Fibroblast of the aortic adventitia (primary cell): Measurements from ENCODE around the gene KIAA1755. TPM values are rescaled to one million over a fixed set of nuclear protein-coding genes. Genes with fewer than 3 reads are reported as not detected.

Source experiments
- DNase-seq: peaks from one replicate; pipeline ENCODE4 v3.0.0-alpha.2; 2010; ENCODE audit warnings: low read depth
- H3K4me3 ChIP-seq: 2 replicates; pipeline ENCODE4 v1.5.1; 2011; ENCODE audit warnings: low read depth, mild to moderate bottlenecking, control low read depth, low read length, moderate library complexity
- total RNA-seq: library from RNA; depleted of rRNA; stranded (reverse); fragments of >200 nt; gene quantifications from 2 replicates; pipeline ENCODE4 v1.2.3, GENCODE V29; 2012; ENCODE audit warnings: low replicate concordance
- TF ChIP-seq, protein P1 (sequence below): IDR thresholded peaks from 2 replicates; pipeline ENCODE4 v1.5.1; 2011; ENCODE audit warnings: mild to moderate bottlenecking, low read length, control low read depth, inconsistent platforms; ENCODE audit not compliant: insufficient read depth

KIAA1755 gene
- 4.9 and 10.8 TPM in 2 replicates for total RNA-seq

DNA sequence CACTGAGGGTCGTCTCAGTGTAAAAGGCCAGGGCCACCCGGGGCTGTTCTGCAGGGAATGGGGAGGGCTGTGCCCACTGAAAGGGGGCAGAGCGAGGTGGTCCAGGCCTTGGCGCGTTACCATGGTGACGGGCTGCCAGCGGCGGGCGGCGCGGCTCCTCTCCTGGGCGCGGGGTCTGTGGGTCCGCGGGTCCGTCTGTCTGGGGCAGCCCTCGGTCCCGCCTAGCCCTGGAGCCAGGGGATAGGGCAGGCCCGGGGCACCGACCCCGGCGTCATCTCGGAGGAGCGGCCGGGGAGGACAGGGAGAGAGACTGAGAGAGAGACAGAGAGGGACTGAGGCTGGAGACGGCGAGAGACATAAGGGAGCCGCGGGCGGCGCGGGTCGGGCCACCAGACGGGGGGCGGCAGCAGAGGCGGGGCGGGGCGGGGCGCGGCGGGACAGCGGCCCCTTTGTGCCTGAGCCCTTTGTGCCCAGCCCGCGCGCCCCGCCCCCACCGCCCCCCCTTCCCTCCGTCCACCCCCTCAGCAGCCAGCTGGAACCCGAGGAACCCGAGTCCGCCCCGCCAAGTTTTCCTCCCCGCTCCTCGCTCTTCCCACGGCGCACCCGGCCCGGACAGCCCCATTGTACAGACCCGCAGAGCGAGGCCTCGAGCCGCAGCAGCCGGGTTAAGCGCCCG, at the start of gene KIAA1755:
Gene KIAA1755, minus strand, starts transcription at position 358 of the 676 bp plus-strand sequence. Its CDS starts 235 bp downstream, at position 123.
- TF ChIP-seq, protein P1, sequence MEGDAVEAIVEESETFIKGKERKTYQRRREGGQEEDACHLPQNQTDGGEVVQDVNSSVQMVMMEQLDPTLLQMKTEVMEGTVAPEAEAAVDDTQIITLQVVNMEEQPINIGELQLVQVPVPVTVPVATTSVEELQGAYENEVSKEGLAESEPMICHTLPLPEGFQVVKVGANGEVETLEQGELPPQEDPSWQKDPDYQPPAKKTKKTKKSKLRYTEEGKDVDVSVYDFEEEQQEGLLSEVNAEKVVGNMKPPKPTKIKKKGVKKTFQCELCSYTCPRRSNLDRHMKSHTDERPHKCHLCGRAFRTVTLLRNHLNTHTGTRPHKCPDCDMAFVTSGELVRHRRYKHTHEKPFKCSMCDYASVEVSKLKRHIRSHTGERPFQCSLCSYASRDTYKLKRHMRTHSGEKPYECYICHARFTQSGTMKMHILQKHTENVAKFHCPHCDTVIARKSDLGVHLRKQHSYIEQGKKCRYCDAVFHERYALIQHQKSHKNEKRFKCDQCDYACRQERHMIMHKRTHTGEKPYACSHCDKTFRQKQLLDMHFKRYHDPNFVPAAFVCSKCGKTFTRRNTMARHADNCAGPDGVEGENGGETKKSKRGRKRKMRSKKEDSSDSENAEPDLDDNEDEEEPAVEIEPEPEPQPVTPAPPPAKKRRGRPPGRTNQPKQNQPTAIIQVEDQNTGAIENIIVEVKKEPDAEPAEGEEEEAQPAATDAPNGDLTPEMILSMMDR: no peak
- peak; percentile 34 for DNase-seq
- H3K4me3 ChIP-seq: peak within 1 kb of the TSS; percentile 76

DNA sequence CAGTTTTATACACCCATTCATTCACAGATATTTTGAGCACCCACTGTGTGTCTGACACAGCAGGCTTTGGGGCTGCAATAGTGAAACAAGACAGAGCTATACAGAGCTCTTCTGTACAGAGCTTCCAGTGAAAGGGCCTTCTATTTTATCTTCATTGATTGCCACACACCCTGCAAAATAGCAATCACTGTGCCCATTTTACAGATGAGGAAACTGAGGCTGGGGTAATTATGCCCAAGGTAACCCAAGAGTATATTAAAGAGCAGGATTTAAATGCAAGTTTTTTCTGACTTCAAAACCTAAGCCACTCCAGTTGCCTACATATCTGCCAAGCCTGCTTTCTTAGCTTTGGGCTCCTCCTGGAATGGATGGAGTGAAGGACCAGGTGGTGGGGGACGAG, 47.9 kb upstream of the KIAA1755 start:
- no peak overlapping the region for H3K4me3 ChIP-seq
- TF ChIP-seq, protein P1: no peak
- DNase-seq: no peak

GRCh38 chr20:38308047-38308438, 47.5 kb upstream of the KIAA1755 start:
- no peak overlapping the region for H3K4me3 ChIP-seq
- TF ChIP-seq, protein P1: no peak
- DNase-seq: no peak

GRCh38 chr20:38307371-38308046, 47.0 kb upstream of the KIAA1755 start:
- TF ChIP-seq, protein P1: no peak
- H3K4me3 ChIP-seq: no peak overlapping the region
- DNase-seq: peak; percentile 66

DNA sequence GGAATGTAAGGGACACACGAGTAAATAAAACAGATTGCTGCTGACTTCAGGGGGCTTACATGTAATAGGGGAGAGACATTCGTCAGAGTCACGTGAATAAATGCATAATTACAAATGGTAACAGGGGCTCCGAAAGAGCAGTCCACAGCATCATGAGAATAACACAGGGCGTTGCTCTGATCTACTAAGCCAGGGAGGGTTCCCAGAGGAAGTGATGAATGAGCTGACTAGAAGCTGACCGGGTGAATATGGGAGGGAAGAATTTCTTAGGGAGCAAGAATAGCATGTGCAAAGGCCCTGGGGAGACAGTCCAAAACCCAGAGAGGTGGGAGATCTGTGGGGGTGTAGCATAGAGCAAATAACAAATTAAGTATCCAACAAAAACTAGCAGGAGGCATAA, 45.8 kb upstream of the KIAA1755 start:
- TF ChIP-seq, protein P1: no peak
- no peak overlapping the region for H3K4me3 ChIP-seq
- DNase-seq: no peak

- TF ChIP-seq, protein P1: no peak
- DNase-seq: no peak
- no peak overlapping the region for H3K4me3 ChIP-seq
These were observed 45.0 kb upstream of the KIAA1755 start for GRCh38 chr20:38305541-38305940.
